Measurements from ENCODE around the gene GZMA. TPM values are rescaled to one million over a fixed set of nuclear protein-coding genes. Genes with fewer than 3 reads are reported as not detected.

GZMA gene
- total RNA-seq (2022; extraction: Qiagen RNA extraction; ENCODE audit: low read depth): not detected in 5 replicates

GRCh38 chr5:55102348-55102747 is at the start of gene GZMA:
TSS of gene GZMA (plus strand) at chr5:55102646. CDS start at chr5:55102683, 37 bp downstream.

Other genes starting within 250 kb of the GZMA start
- gene ESM1, start 117.1 kb upstream of the GZMA start, total RNA-seq (2022; extraction: Qiagen RNA extraction; ENCODE audit: low read depth): not detected in 5 replicates
- gene GZMK, start 78.4 kb upstream of the GZMA start, total RNA-seq (2022; extraction: Qiagen RNA extraction; ENCODE audit: low read depth): not detected in 5 replicates
- 30.8 to 45.9 TPM (median 38.7 TPM) in 5 replicates for gene GPX8, start 57.5 kb downstream of the GZMA start, total RNA-seq (2022; extraction: Qiagen RNA extraction; ENCODE audit: low read depth)
- gene CDC20B, start 70.5 kb downstream of the GZMA start, total RNA-seq (2022; extraction: Qiagen RNA extraction; ENCODE audit: low read depth): 0.05 to 0.11 TPM (median 0.09 TPM) in 3 of 5 replicates, not detected in the others
- gene MCIDAS, start 124.7 kb downstream of the GZMA start, total RNA-seq (2022; extraction: Qiagen RNA extraction; ENCODE audit: low read depth): 1.6 to 3.1 TPM (median 2.2 TPM) in 5 replicates
- gene CCNO, start 131.0 kb downstream of the GZMA start, total RNA-seq (2022; extraction: Qiagen RNA extraction; ENCODE audit: low read depth): 5.8 to 10.4 TPM (median 8.7 TPM) in 5 replicates
- gene DHX29, start 205.0 kb downstream of the GZMA start, total RNA-seq (2022; extraction: Qiagen RNA extraction; ENCODE audit: low read depth): 14.6 to 25.6 TPM (median 24.2 TPM) in 5 replicates
- 23.5 to 58.9 TPM (median 35.8 TPM) in 5 replicates for gene MTREX, start 205.3 kb downstream of the GZMA start, total RNA-seq (2022; extraction: Qiagen RNA extraction; ENCODE audit: low read depth)

Measured in A549 treated with RU486 at 1 μM for 4 hours (cell line).